HEK293 (cell line): ENCODE measurements around the gene TNFRSF14.
A peak's percentile ranks its signal among the peaks of the same experiment; 100 is the strongest.

ENCODE experiments used
- CTCF ChIA-PET: fragments of 350-600 bp; formaldehyde crosslinking; extraction: SDS; loops from one replicate; lab custom pipeline; 2021; ENCODE audit warnings: antibody characterized with exemption; lab: Yijun Ruan, JAX
- POLR2A ChIA-PET: fragments of 300-600 bp; formaldehyde crosslinking; extraction: SDS; loops from one replicate; lab custom pipeline; 2020; ENCODE audit warnings: antibody characterized with exemption, inconsistent platforms; lab: Yijun Ruan, JAX
- H3K27ac ChIP-seq: fragments of 200-500 bp; sonication (Bioruptor generic); 2 replicates; pipeline ENCODE4 v1.5.1; 2014; ENCODE audit warnings: low read depth, low read length, control low read depth, inconsistent platforms; ENCODE audit errors: extremely low read depth
- H3K36me3 ChIP-seq, 2 experiments: fragments of 200-500 bp in 1 of 2; sonication (Bioruptor generic) in 1 of 2; 1 replicate in 1 of 2; 2 replicates in 1 of 2; pipeline ENCODE4 v1.5.1; 2014 to 2017; ENCODE audit warnings: inconsistent platforms in 2 of 2, low read length in 2 of 2; ENCODE audit not compliant: control insufficient read depth in 2 of 2, insufficient read depth in 1 of 2
- H3K4me1 ChIP-seq: fragments of 200-500 bp; sonication (Bioruptor generic); 2 replicates; pipeline ENCODE4 v1.5.1; 2014; ENCODE audit warnings: mild to moderate bottlenecking, low read length, inconsistent platforms; ENCODE audit not compliant: control insufficient read depth, insufficient read depth
- H3K4me3 ChIP-seq: 2 replicates; pipeline ENCODE4 v1.5.1; 2011; ENCODE audit warnings: low read depth, mild to moderate bottlenecking, control low read depth, low read length, moderate library complexity
- H3K9me3 ChIP-seq: fragments of 200-500 bp; sonication (Bioruptor generic); 2 replicates; pipeline ENCODE4 v1.5.1; 2014; ENCODE audit warnings: low read depth, low read length, inconsistent platforms; ENCODE audit not compliant: control insufficient read depth, insufficient read depth
- FEZF1 ChIP-seq: fragments of 450-650 bp; formaldehyde crosslinking; IDR thresholded peaks from 2 replicates; pipeline ENCODE4 v1.5.1; 2016; ENCODE audit warnings: missing biosample characterization, missing genetic modification characterization
- GFI1B ChIP-seq: fragments of 450-650 bp; formaldehyde crosslinking; IDR thresholded peaks from 2 replicates; pipeline ENCODE4 v1.5.1; 2016; ENCODE audit warnings: missing biosample characterization, missing genetic modification characterization
- OVOL3 ChIP-seq: fragments of 450-650 bp; formaldehyde crosslinking; IDR thresholded peaks from 2 replicates; pipeline ENCODE4 v1.5.1; 2016; ENCODE audit warnings: missing biosample characterization, missing genetic modification characterization
- PRDM6 ChIP-seq: fragments of 450-650 bp; formaldehyde crosslinking; IDR thresholded peaks from 2 replicates; pipeline ENCODE4 v1.5.1; 2017; ENCODE audit warnings: missing biosample characterization, missing genetic modification characterization
- SP7 ChIP-seq: fragments of 450-650 bp; formaldehyde crosslinking; IDR thresholded peaks from 2 replicates; pipeline ENCODE4 v1.5.1; 2016; ENCODE audit warnings: missing biosample characterization, missing genetic modification characterization
- ZBTB20 ChIP-seq: fragments of 450-650 bp; formaldehyde crosslinking; IDR thresholded peaks from 2 replicates; pipeline ENCODE4 v1.5.1; 2016; ENCODE audit warnings: missing biosample characterization, missing genetic modification characterization
- ZBTB21 ChIP-seq: fragments of 450-650 bp; formaldehyde crosslinking; IDR thresholded peaks from 2 replicates; pipeline ENCODE4 v1.5.1; 2017; ENCODE audit warnings: missing biosample characterization, missing genetic modification characterization
- ZBTB44 ChIP-seq: fragments of 450-650 bp; IDR thresholded peaks from 2 replicates; pipeline ENCODE4 v1.5.1; 2018; ENCODE audit warnings: missing biosample characterization, mild to moderate bottlenecking, missing genetic modification characterization
- ZNF140 ChIP-seq: fragments of 450-650 bp; formaldehyde crosslinking; IDR thresholded peaks from 2 replicates; pipeline ENCODE4 v1.5.1; 2016; ENCODE audit warnings: missing biosample characterization, missing genetic modification characterization
- ZNF16 ChIP-seq: fragments of 450-650 bp; formaldehyde crosslinking; IDR thresholded peaks from 2 replicates; pipeline ENCODE4 v1.5.1; 2016; ENCODE audit warnings: low read depth, missing biosample characterization, missing genetic modification characterization
- ZNF175 ChIP-seq: fragments of 450-650 bp; formaldehyde crosslinking; IDR thresholded peaks from 2 replicates; pipeline ENCODE4 v1.5.1; 2016; ENCODE audit warnings: missing biosample characterization, missing genetic modification characterization
- ZNF19 ChIP-seq: fragments of 450-650 bp; formaldehyde crosslinking; IDR thresholded peaks from 2 replicates; pipeline ENCODE4; 2016; ENCODE audit warnings: missing biosample characterization, missing genetic modification characterization, low read depth
- ZNF202 ChIP-seq: fragments of 450-650 bp; formaldehyde crosslinking; IDR thresholded peaks from 2 replicates; pipeline ENCODE4 v1.5.1; 2016; ENCODE audit warnings: missing biosample characterization, missing genetic modification characterization, borderline replicate concordance
- ZNF223 ChIP-seq: fragments of 450-650 bp; formaldehyde crosslinking; IDR thresholded peaks from 2 replicates; pipeline ENCODE4 v1.5.1; 2016; ENCODE audit warnings: missing biosample characterization, missing genetic modification characterization
- ZNF26 ChIP-seq: fragments of 450-650 bp; formaldehyde crosslinking; IDR thresholded peaks from 2 replicates; pipeline ENCODE4 v1.5.1; 2016; ENCODE audit warnings: missing biosample characterization, missing genetic modification characterization
- ZNF416 ChIP-seq: fragments of 450-650 bp; formaldehyde crosslinking; IDR thresholded peaks from 2 replicates; pipeline ENCODE4 v1.5.1; 2016; ENCODE audit warnings: missing biosample characterization, missing genetic modification characterization
- ZNF423 ChIP-seq: fragments of 450-650 bp; formaldehyde crosslinking; IDR thresholded peaks from 2 replicates; pipeline ENCODE4 v1.5.1; 2016; ENCODE audit warnings: missing biosample characterization, missing genetic modification characterization
- ZNF426 ChIP-seq: fragments of 450-650 bp; formaldehyde crosslinking; IDR thresholded peaks from 2 replicates; pipeline ENCODE4 v1.5.1; 2017; ENCODE audit warnings: missing biosample characterization, missing genetic modification characterization, mild to moderate bottlenecking, inconsistent platforms, moderate library complexity
- ZNF530 ChIP-seq: fragments of 450-650 bp; formaldehyde crosslinking; IDR thresholded peaks from 2 replicates; pipeline ENCODE4 v1.5.1; 2016; ENCODE audit warnings: low read depth, missing biosample characterization, missing genetic modification characterization
- ZNF548 ChIP-seq: fragments of 450-650 bp; formaldehyde crosslinking; IDR thresholded peaks from 2 replicates; pipeline ENCODE4 v1.5.1; 2016; ENCODE audit warnings: missing biosample characterization, missing genetic modification characterization
- ZNF555 ChIP-seq: fragments of 450-650 bp; formaldehyde crosslinking; conservative IDR thresholded peaks from 2 replicates; pipeline ENCODE4 v1.5.1; 2017; ENCODE audit warnings: missing biosample characterization, mild to moderate bottlenecking, missing genetic modification characterization, inconsistent platforms
- ZNF624 ChIP-seq: fragments of 450-650 bp; formaldehyde crosslinking; IDR thresholded peaks from 2 replicates; pipeline ENCODE4 v1.5.1; 2017; ENCODE audit warnings: missing biosample characterization, missing genetic modification characterization
- ZNF629 ChIP-seq: fragments of 450-650 bp; formaldehyde crosslinking; IDR thresholded peaks from 2 replicates; pipeline ENCODE4 v1.5.1; 2017; ENCODE audit warnings: missing biosample characterization, missing genetic modification characterization
- ZNF654 ChIP-seq: fragments of 450-650 bp; formaldehyde crosslinking; IDR thresholded peaks from 2 replicates; pipeline ENCODE4 v1.5.1; 2016; ENCODE audit warnings: low read depth, missing biosample characterization, missing genetic modification characterization
- ZNF707 ChIP-seq: fragments of 450-650 bp; formaldehyde crosslinking; IDR thresholded peaks from 2 replicates; pipeline ENCODE4 v1.5.1; 2016; ENCODE audit warnings: missing biosample characterization, missing genetic modification characterization
- ZSCAN30 ChIP-seq: fragments of 450-650 bp; IDR thresholded peaks from 2 replicates; pipeline ENCODE4 v1.5.1; 2018; ENCODE audit warnings: missing biosample characterization, mild to moderate bottlenecking, missing genetic modification characterization, moderate library complexity

TNFRSF14 gene

GRCh38 chr1:2598329-2598931 is 42.3 kb downstream of the TNFRSF14 start:
- POLR2A ChIA-PET, result no interaction called here
- Histone ChIP-seq H3K4me3 (no peak overlapping the region), H3K27ac (no peak overlapping the region), H3K36me3 (no peaks in the 10 kb centered on the region), H3K4me1 (no peaks in the 10 kb centered on the region), H3K9me3 (no peaks in the 10 kb centered on the region)
- CTCF ChIA-PET, result no interaction called here
- no peak for TF ChIP-seq FEZF1 (tag by site-specific recombination)
- no peak for TF ChIP-seq ZNF140 (tag by site-specific recombination)
- no peak for TF ChIP-seq ZNF26
- no peak for TF ChIP-seq ZBTB20
- no peak for TF ChIP-seq ZNF629 (tag by site-specific recombination)
- no peak for TF ChIP-seq ZNF555
- no peak for TF ChIP-seq ZNF16
- TF ChIP-seq ZBTB44 (tag by site-specific recombination), result no peak
- TF ChIP-seq GFI1B, result no peak
- no peak for TF ChIP-seq ZNF416 (tag by site-specific recombination)
- no peak for TF ChIP-seq ZNF19 (tag by site-specific recombination)
- no peak for TF ChIP-seq ZNF426 (tag by site-specific recombination)
- TF ChIP-seq ZSCAN30 (tag by site-specific recombination), result no peak

- ChIA-PET POLR2A (no interaction called here), CTCF (no interaction called here)
- H3K36me3 ChIP-seq, result no peaks in the 10 kb centered on the region
- H3K9me3 ChIP-seq, result no peaks in the 10 kb centered on the region
- H3K4me3 ChIP-seq, result no peak overlapping the region
- no peak overlapping the region for H3K27ac ChIP-seq
- TF ChIP-seq ZNF140 (tag by site-specific recombination), result peak; percentile 19; the same call in 1 of the 2 replicates
- TF ChIP-seq ZNF423 (tag by site-specific recombination), result no peak
- no peaks in the 10 kb centered on the region for H3K4me1 ChIP-seq
These were observed 45.6 kb downstream of the TNFRSF14 start for GRCh38 chr1:2601721-2602303.

GRCh38 chr1:2602311-2602835 is 46.2 kb downstream of the TNFRSF14 start:
- no peaks in the 10 kb centered on the region for H3K9me3 ChIP-seq
- no peak overlapping the region for H3K27ac ChIP-seq
- no peaks in the 10 kb centered on the region for H3K36me3 ChIP-seq
- ChIA-PET POLR2A (no interaction called here), CTCF (no interaction called here)
- no peaks in the 10 kb centered on the region for H3K4me1 ChIP-seq
- no peak overlapping the region for H3K4me3 ChIP-seq
- TF ChIP-seq ZNF707 (no peak), ZNF175 (tag by site-specific recombination) (no peak), ZNF530 (tag by site-specific recombination) (no peak), PRDM6 (tag by site-specific recombination) (no peak), ZNF223 (tag by site-specific recombination) (no peak), ZBTB21 (tag by site-specific recombination) (no peak), ZNF202 (tag by site-specific recombination) (no peak), ZNF548 (no peak), ZNF140 (tag by site-specific recombination) (no peak), ZNF654 (tag by site-specific recombination) (no peak), SP7 (tag by site-specific recombination) (no peak), ZNF624 (no peak), OVOL3 (tag by site-specific recombination) (no peak)
